HepG2 (cell line): Measurements from ENCODE around the gene PCCB. TPM values are rescaled to one million over a fixed set of nuclear protein-coding genes. Genes with fewer than 3 reads are reported as not detected.

Source experiments
- DNMT1 ChIP-seq: sonication (generic); formaldehyde crosslinking; IDR thresholded peaks from 2 replicates; pipeline ENCODE4 v1.5.1; 2020; ENCODE audit warnings: mild to moderate bottlenecking, missing genetic modification reagents
- ETV6 ChIP-seq: sonication (generic); formaldehyde crosslinking; conservative IDR thresholded peaks from 2 replicates; pipeline ENCODE4 v1.4.0; 2020; ENCODE audit warnings: missing genetic modification reagents
- GABPA ChIP-seq, 2 experiments: IDR thresholded peaks; 2 replicates each; pipeline ENCODE4 v1.6.1; 2011 to 2016; ENCODE audit warnings: low read depth in 2 of 2, low read length in 1 of 2, missing biosample characterization in 1 of 2, missing genetic modification characterization in 1 of 2
- HMG20B ChIP-seq: conservative IDR thresholded peaks from 2 replicates; pipeline ENCODE4 v1.6.1; 2016; ENCODE audit warnings: missing genetic modification reagents, missing compliant biosample characterization
- KDM3A ChIP-seq: IDR thresholded peaks from 2 replicates; pipeline ENCODE4 v1.6.1; 2018; ENCODE audit warnings: low read depth, missing compliant biosample characterization
- KLF15 ChIP-seq: sonication (generic); formaldehyde crosslinking; IDR thresholded peaks from 2 replicates; pipeline ENCODE4 v1.8.1; 2023; ENCODE audit warnings: borderline replicate concordance, mild to moderate bottlenecking, inconsistent platforms, missing genetic modification reagents, mixed read lengths
- MLXIP ChIP-seq: sonication (generic); formaldehyde crosslinking; IDR thresholded peaks from 2 replicates; pipeline ENCODE4 v1.9.0; 2021; ENCODE audit warnings: missing genetic modification reagents, borderline replicate concordance
- NFIB ChIP-seq: sonication (generic); formaldehyde crosslinking; IDR thresholded peaks from 2 replicates; pipeline ENCODE4 v1.9.0; 2021; ENCODE audit warnings: missing genetic modification reagents, mild to moderate bottlenecking, borderline replicate concordance
- RARG ChIP-seq: sonication (generic); formaldehyde crosslinking; IDR thresholded peaks from 2 replicates; pipeline ENCODE4 v1.4.0; 2020; ENCODE audit warnings: low read depth, mild to moderate bottlenecking, missing genetic modification reagents
- RFX5 ChIP-seq: IDR thresholded peaks from 2 replicates; pipeline ENCODE4 v1.6.1; 2011; ENCODE audit warnings: low read depth, low read length, improper control_type of control experiment
- SOX13 ChIP-seq, 3 experiments: fragments of 450-650 bp in 1 of 3; sonication (generic) in 1 of 3; formaldehyde crosslinking in 1 of 3; IDR thresholded peaks in 2 of 3; conservative IDR thresholded peaks in 1 of 3; 2 replicates each; pipeline versions ENCODE4 v1.5.0 to v1.6.1; 2016 to 2020; ENCODE audit warnings: antibody characterized with exemption in 1 of 3, mild to moderate bottlenecking in 1 of 3, missing compliant biosample characterization in 1 of 3, missing genetic modification reagents in 1 of 3, moderate library complexity in 1 of 3
- SP1 ChIP-seq, 2 experiments: fragments of 450-650 bp in 1 of 2; sonication (generic) in 1 of 2; formaldehyde crosslinking in 1 of 2; IDR thresholded peaks; 2 replicates each; pipeline versions ENCODE4 v1.4.0 to v1.6.1; 2016 to 2020; ENCODE audit warnings: missing genetic modification reagents in 1 of 2
- SP2 ChIP-seq: sonication (generic); formaldehyde crosslinking; IDR thresholded peaks from 2 replicates; pipeline ENCODE4 v1.5.1; 2020; ENCODE audit warnings: mild to moderate bottlenecking, missing genetic modification reagents
- SRSF1 ChIP-seq: fragments of 200-400 bp; formaldehyde crosslinking; optimal IDR thresholded peaks from 2 replicates; pipeline ENCODE3; 2017; ENCODE audit warnings: mild to moderate bottlenecking, low read depth, low read length, moderate library complexity
- ZFP36L2 ChIP-seq: sonication (generic); formaldehyde crosslinking; IDR thresholded peaks from 2 replicates; pipeline ENCODE4 v1.4.0; 2020; ENCODE audit warnings: missing genetic modification reagents
- ZFP37 ChIP-seq: sonication (generic); formaldehyde crosslinking; IDR thresholded peaks from 2 replicates; pipeline ENCODE4 v1.4.0; 2020; ENCODE audit warnings: missing genetic modification reagents, borderline replicate concordance
- ZNF138 ChIP-seq: sonication (generic); formaldehyde crosslinking; IDR thresholded peaks from 2 replicates; pipeline ENCODE4 v1.5.0; 2020; ENCODE audit warnings: mild to moderate bottlenecking, low read depth, missing genetic modification reagents
- ZNF335 ChIP-seq: sonication (generic); formaldehyde crosslinking; IDR thresholded peaks from 2 replicates; pipeline ENCODE4 v1.4.0; 2020; ENCODE audit warnings: missing genetic modification reagents
- ZNF644 ChIP-seq: IDR thresholded peaks from 2 replicates; pipeline ENCODE4 v1.6.1; 2016; ENCODE audit warnings: low read depth
- ZZZ3 ChIP-seq: sonication (generic); formaldehyde crosslinking; IDR thresholded peaks from 2 replicates; pipeline ENCODE4 v1.4.0; 2020; ENCODE audit warnings: missing genetic modification reagents, mild to moderate bottlenecking, borderline replicate concordance
- polyA plus RNA-seq, 8 experiments: library from polyadenylated mRNA; depleted of rRNA in 3 of 8; stranded (reverse) in 7 of 8; unstranded in 1 of 8; fragments of >200 nt; fragmentation: Illumina TruSeq in 4 of 8; extraction: Trizol in 4 of 8; gene quantifications; 2 replicates each; pipeline versions ENCODE4 v1.2.1 to v1.2.3, GENCODE V29; 2011 to 2016; ENCODE audit warnings: low read depth in 4 of 8, missing spikeins in 1 of 8, mixed read lengths in 1 of 8; ENCODE audit not compliant: insufficient read depth in 1 of 8
- total RNA-seq, 5 experiments: library from RNA; depleted of rRNA; stranded (reverse); fragments of >200 nt; fragmentation: Illumina TruSeq; extraction: Trizol; gene quantifications; 2 replicates each; pipeline ENCODE4 v1.2.3, GENCODE V29; 2016; ENCODE audit warnings: low read depth in 1 of 5
- TF ChIP-seq, protein P1 (sequence below): IDR thresholded peaks from 2 replicates; pipeline ENCODE4 v1.6.1; 2016

The PCCB gene
- total and polyA plus RNA-seq, 2 of the 13 experiments (the other 11 are each of a cell fraction or from before 2014, with no cell fraction given): 84.1 to 88.7 TPM

- TF ChIP-seq MLXIP (CRISPR knock-in tag) (peak; percentile 93), ZNF138 (CRISPR knock-in tag) (peak; percentile 93), SP1 (IDR thresholded peaks at IDR 0.05) (no peak), SP1 (CRISPR knock-in tag; IDR thresholded peaks at IDR 0.05) (0 out of 2 replicates have a peak, but pooled peaks have one; percentile 32), ZNF335 (CRISPR knock-in tag) (no peak), HMG20B (CRISPR knock-in tag) (no peak), DNMT1 (CRISPR knock-in tag) (no peak), SOX13 (IDR thresholded peaks at IDR 0.05) (no peak), SOX13 (CRISPR knock-in tag; conservative IDR thresholded peaks at IDR 0.05 in 1 of 2, IDR thresholded peaks at IDR 0.05 in 1 of 2) (no peak), NFIB (CRISPR knock-in tag) (no peak), SRSF1 (no peak), ZNF644 (CRISPR knock-in tag) (0 out of 2 replicates have a peak, but pooled peaks have one; percentile 85), ZFP36L2 (CRISPR knock-in tag) (no peak), KLF15 (peak; percentile 87; the same call in 1 of the 2 replicates), RARG (CRISPR knock-in tag) (peak; percentile 94), ZZZ3 (CRISPR knock-in tag) (peak; percentile 59; the same call in 1 of the 2 replicates), KDM3A (CRISPR knock-in tag) (no peak), ZFP37 (CRISPR knock-in tag) (peak; percentile 97), RFX5 (no peak), ETV6 (CRISPR knock-in tag) (no peak; the same call in 1 of the 2 replicates), GABPA (IDR thresholded peaks at IDR 0.05; ENCODE audit: low read depth, low read length) (no peak), GABPA (CRISPR knock-in tag; IDR thresholded peaks at IDR 0.05; ENCODE audit: low read depth) (no peak; the same call in 1 of the 2 replicates), SP2 (CRISPR knock-in tag) (no peak)
- TF ChIP-seq, protein P1, sequence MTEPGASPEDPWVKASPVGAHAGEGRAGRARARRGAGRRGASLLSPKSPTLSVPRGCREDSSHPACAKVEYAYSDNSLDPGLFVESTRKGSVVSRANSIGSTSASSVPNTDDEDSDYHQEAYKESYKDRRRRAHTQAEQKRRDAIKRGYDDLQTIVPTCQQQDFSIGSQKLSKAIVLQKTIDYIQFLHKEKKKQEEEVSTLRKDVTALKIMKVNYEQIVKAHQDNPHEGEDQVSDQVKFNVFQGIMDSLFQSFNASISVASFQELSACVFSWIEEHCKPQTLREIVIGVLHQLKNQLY (CRISPR knock-in tag): no peak
These were observed 842 bp downstream of the PCCB start (continued) for GRCh38 chr3:136250903-136251460.
